Neural progenitor cell (in vitro differentiated cells): ENCODE data around the gene ALDH2. TPM values are rescaled to one million over a fixed set of nuclear protein-coding genes. Genes with fewer than 3 reads are reported as not detected.

Experiments used
- DNase-seq: peaks from one replicate; pipeline ENCODE4 v3.0.0-alpha.2; 2016; ENCODE audit warnings: low spot score
- H2AFZ ChIP-seq: fragments of 200-600 bp; sonication (generic); replicated peaks from 2 replicates; pipeline ENCODE4 v1.6.1; 2016; ENCODE audit warnings: antibody characterized with exemption
- H3F3A ChIP-seq: fragments of 200-600 bp; sonication (generic); 2 replicates; pipeline ENCODE4 v1.6.1; 2016; ENCODE audit warnings: antibody characterized with exemption, low read depth
- H3K27ac ChIP-seq: fragments of 200-600 bp; sonication (generic); 2 replicates; pipeline ENCODE4 v1.5.1; 2016; ENCODE audit warnings: mild to moderate bottlenecking
- H3K27me3 ChIP-seq: fragments of 200-600 bp; sonication (generic); 2 replicates; pipeline ENCODE4 v1.6.1; 2016; ENCODE audit warnings: mild to moderate bottlenecking, moderate library complexity
- H3K36me3 ChIP-seq: fragments of 200-600 bp; sonication (generic); 2 replicates; pipeline ENCODE4 v1.5.1; 2016
- H3K4me1 ChIP-seq: fragments of 200-600 bp; sonication (generic); 2 replicates; pipeline ENCODE4 v1.6.1; 2016; ENCODE audit warnings: mixed run types
- H3K4me2 ChIP-seq: fragments of 200-600 bp; sonication (generic); 2 replicates; pipeline ENCODE4 v1.6.1; 2016
- H3K4me3 ChIP-seq: fragments of 200-600 bp; sonication (generic); 2 replicates; pipeline ENCODE4 v1.5.1; 2016
- H3K79me2 ChIP-seq: fragments of 200-600 bp; sonication (generic); 2 replicates; pipeline ENCODE4 v1.6.1; 2016; ENCODE audit warnings: low read depth
- H3K9ac ChIP-seq: fragments of 200-600 bp; sonication (generic); 2 replicates; pipeline ENCODE4 v1.6.1; 2016
- H3K9me3 ChIP-seq: fragments of 200-600 bp; sonication (generic); 2 replicates; pipeline ENCODE4 v1.5.1; 2016; ENCODE audit warnings: low read depth
- H4K20me1 ChIP-seq: fragments of 200-600 bp; sonication (generic); 2 replicates; pipeline ENCODE4 v1.6.1; 2016; ENCODE audit warnings: low read depth
- H3K27ac Mint-ChIP-seq: 3 replicates; pipeline ENCODE4 v1.8.0; 2021; ENCODE audit warnings: mixed read lengths
- H3K27me3 Mint-ChIP-seq: 2 replicates; pipeline ENCODE4 v1.8.0; 2022; ENCODE audit warnings: low read depth, mild to moderate bottlenecking, inconsistent platforms, moderate library complexity, mixed read lengths; ENCODE audit not compliant: insufficient read depth
- H3K36me3 Mint-ChIP-seq: 3 replicates; pipeline ENCODE4 v1.8.0; 2021; ENCODE audit warnings: mixed read lengths
- H3K4me1 Mint-ChIP-seq: 3 replicates; pipeline ENCODE4 v1.8.0; 2021; ENCODE audit warnings: mixed read lengths
- H3K4me3 Mint-ChIP-seq: 3 replicates; pipeline ENCODE4 v1.8.0; 2021; ENCODE audit warnings: mild to moderate bottlenecking, moderate library complexity, mixed read lengths
- H3K9me3 Mint-ChIP-seq: 3 replicates; pipeline ENCODE4 v1.8.0; 2020; ENCODE audit warnings: mixed read lengths
- EZH2 ChIP-seq: fragments of 200-600 bp; sonication (generic); IDR thresholded peaks from 2 replicates; pipeline ENCODE4 v1.6.1; 2017; ENCODE audit warnings: antibody characterized with exemption, mild to moderate bottlenecking, moderate library complexity
- EZH2phosphoT487 ChIP-seq: fragments of 200-600 bp; sonication (generic); IDR thresholded peaks from 2 replicates; pipeline ENCODE4 v1.6.1; 2017; ENCODE audit warnings: antibody characterized with exemption
- total RNA-seq: library from RNA; depleted of rRNA; stranded (reverse); fragments of >200 nt; gene quantifications from 2 replicates; pipeline ENCODE4 v1.2.3, GENCODE V29; 2015; ENCODE audit warnings: low replicate concordance
- TF ChIP-seq, protein P1 (sequence below): fragments of 200-600 bp; sonication (generic); IDR thresholded peaks from 2 replicates; pipeline ENCODE4 v1.5.1; 2017; ENCODE audit warnings: antibody characterized with exemption, mild to moderate bottlenecking

ALDH2 gene
- total RNA-seq, 1 donor from 2014 or later = 60.0 TPM

DNA sequence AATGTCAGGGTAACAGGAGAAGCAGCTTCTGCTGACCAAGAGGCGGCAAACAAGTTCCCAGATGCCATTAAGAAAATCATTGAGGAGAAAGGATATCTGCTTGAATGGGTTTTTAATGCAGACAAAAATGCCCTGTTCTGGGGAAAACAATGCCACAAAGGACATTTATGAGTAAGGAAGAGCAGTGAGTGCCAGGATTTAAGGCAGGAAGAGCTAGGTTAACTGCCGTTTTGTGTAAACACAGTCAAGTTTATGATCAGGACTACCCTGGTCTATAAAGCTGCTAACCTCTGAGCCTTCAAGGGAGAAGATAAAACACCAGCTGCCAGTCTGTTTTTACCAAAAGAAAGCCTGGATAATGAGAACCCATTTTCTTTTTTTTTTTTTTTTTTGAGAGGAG is 83.8 kb downstream of the ALDH2 start:
- no peaks in the 10 kb centered on the region for H3K4me1 ChIP-seq
- no peaks in the 10 kb centered on the region for H3K27me3 ChIP-seq
- DNase-seq = no peak
- H3K4me1 Mint-ChIP-seq = no peaks in the 10 kb centered on the region
- TF ChIP-seq EZH2 = no peak
- TF ChIP-seq, protein P1, sequence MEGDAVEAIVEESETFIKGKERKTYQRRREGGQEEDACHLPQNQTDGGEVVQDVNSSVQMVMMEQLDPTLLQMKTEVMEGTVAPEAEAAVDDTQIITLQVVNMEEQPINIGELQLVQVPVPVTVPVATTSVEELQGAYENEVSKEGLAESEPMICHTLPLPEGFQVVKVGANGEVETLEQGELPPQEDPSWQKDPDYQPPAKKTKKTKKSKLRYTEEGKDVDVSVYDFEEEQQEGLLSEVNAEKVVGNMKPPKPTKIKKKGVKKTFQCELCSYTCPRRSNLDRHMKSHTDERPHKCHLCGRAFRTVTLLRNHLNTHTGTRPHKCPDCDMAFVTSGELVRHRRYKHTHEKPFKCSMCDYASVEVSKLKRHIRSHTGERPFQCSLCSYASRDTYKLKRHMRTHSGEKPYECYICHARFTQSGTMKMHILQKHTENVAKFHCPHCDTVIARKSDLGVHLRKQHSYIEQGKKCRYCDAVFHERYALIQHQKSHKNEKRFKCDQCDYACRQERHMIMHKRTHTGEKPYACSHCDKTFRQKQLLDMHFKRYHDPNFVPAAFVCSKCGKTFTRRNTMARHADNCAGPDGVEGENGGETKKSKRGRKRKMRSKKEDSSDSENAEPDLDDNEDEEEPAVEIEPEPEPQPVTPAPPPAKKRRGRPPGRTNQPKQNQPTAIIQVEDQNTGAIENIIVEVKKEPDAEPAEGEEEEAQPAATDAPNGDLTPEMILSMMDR = no peak
- TF ChIP-seq EZH2phosphoT487 = no peak
- H3K4me2 ChIP-seq = no peak overlapping the region
- H3K4me3 Mint-ChIP-seq = no peak overlapping the region
- H3K79me2 ChIP-seq = peaks cover 100% of the 10 kb centered on the region
- no peak overlapping the region for H2AFZ ChIP-seq
- peaks cover 29% of the 10 kb centered on the region for H3K36me3 Mint-ChIP-seq
- no peaks in the 10 kb centered on the region for H4K20me1 ChIP-seq
- no peak overlapping the region for H3K9ac ChIP-seq
- H3K27me3 Mint-ChIP-seq = peaks cover 3% of the 10 kb centered on the region
- no peak overlapping the region for H3K27ac ChIP-seq
- H3K27ac Mint-ChIP-seq = no peak overlapping the region
- peaks cover 8% of the 10 kb centered on the region for H3K9me3 Mint-ChIP-seq
- peaks cover 4% of the 10 kb centered on the region for H3K36me3 ChIP-seq
- H3F3A ChIP-seq = no peaks in the 10 kb centered on the region
- H3K4me3 ChIP-seq = no peak overlapping the region
- no peaks in the 10 kb centered on the region for H3K9me3 ChIP-seq

GRCh38 chr12:111858186-111858585 is 91.5 kb downstream of the ALDH2 start:
- Histone ChIP-seq H3K4me3 (no peak overlapping the region), H3K9me3 (no peaks in the 10 kb centered on the region), H4K20me1 (peaks cover 13% of the 10 kb centered on the region), H3K36me3 (no peaks in the 10 kb centered on the region), H3K4me1 (peaks cover 2% of the 10 kb centered on the region), H3K79me2 (peaks cover 100% of the 10 kb centered on the region), H3K4me2 (no peak overlapping the region), H2AFZ (no peak overlapping the region), H3K9ac (no peak overlapping the region), H3K27me3 (no peaks in the 10 kb centered on the region), H3K27ac (no peak overlapping the region), H3F3A (no peaks in the 10 kb centered on the region)
- TF ChIP-seq EZH2 (no peak), EZH2phosphoT487 (no peak)
- TF ChIP-seq, protein P1 = no peak
- Mint-ChIP-seq H3K4me3 (no peak overlapping the region), H3K9me3 (peaks cover 8% of the 10 kb centered on the region), H3K27me3 (peaks cover 2% of the 10 kb centered on the region), H3K27ac (no peak overlapping the region), H3K36me3 (peaks cover 22% of the 10 kb centered on the region), H3K4me1 (no peaks in the 10 kb centered on the region)
- DNase-seq = no peak

DNA sequence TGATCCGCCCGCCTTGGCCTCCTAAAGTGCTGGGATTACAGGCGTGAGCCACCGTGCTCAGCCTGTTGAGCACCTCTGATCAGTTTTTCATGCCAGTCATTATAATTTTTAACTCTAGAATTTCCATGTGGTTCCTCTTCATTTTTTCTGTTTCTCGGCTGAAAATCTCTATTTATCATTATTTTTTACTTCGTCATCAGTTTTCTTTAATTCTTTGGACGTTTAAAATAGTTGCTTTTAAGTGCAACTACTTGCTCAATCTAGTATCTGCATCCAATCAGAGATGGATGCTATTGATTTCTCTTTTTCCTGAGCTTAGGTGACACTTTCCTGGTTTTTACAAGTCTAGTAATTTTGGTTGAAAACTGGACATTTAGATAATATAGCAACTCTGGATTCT is 92.0 kb downstream of the ALDH2 start:
- H3K36me3 Mint-ChIP-seq = peaks cover 23% of the 10 kb centered on the region
- peaks cover 13% of the 10 kb centered on the region for H4K20me1 ChIP-seq

More for the DNA sequence above, 92.0 kb downstream of the ALDH2 start:
- DNase-seq = no peak
- Histone ChIP-seq H3K9me3 (no peaks in the 10 kb centered on the region), H3K4me2 (no peak overlapping the region), H3K79me2 (peaks cover 100% of the 10 kb centered on the region), H2AFZ (no peak overlapping the region), H3K9ac (no peak overlapping the region), H3F3A (no peaks in the 10 kb centered on the region), H3K27me3 (no peaks in the 10 kb centered on the region), H3K4me3 (no peak overlapping the region), H3K4me1 (peaks cover 2% of the 10 kb centered on the region), H3K27ac (no peak overlapping the region), H3K36me3 (no peaks in the 10 kb centered on the region)
- H3K9me3 Mint-ChIP-seq = peaks cover 8% of the 10 kb centered on the region
- H3K27ac Mint-ChIP-seq = no peak overlapping the region
- peaks cover 2% of the 10 kb centered on the region for H3K27me3 Mint-ChIP-seq
- TF ChIP-seq, protein P1 = no peak
- TF ChIP-seq EZH2 (no peak), EZH2phosphoT487 (no peak)
- H3K4me3 Mint-ChIP-seq = no peak overlapping the region
- no peaks in the 10 kb centered on the region for H3K4me1 Mint-ChIP-seq
